Measurements from ENCODE around the gene WLS. TPM values are rescaled to one million over a fixed set of nuclear protein-coding genes. Genes with fewer than 3 reads are reported as not detected.
A peak's percentile ranks its signal among the peaks of the same experiment; 100 is the strongest.

WLS gene
- total RNA-seq, 2 donors from 2014 or later = 73.9 to 80.1 TPM

DNA sequence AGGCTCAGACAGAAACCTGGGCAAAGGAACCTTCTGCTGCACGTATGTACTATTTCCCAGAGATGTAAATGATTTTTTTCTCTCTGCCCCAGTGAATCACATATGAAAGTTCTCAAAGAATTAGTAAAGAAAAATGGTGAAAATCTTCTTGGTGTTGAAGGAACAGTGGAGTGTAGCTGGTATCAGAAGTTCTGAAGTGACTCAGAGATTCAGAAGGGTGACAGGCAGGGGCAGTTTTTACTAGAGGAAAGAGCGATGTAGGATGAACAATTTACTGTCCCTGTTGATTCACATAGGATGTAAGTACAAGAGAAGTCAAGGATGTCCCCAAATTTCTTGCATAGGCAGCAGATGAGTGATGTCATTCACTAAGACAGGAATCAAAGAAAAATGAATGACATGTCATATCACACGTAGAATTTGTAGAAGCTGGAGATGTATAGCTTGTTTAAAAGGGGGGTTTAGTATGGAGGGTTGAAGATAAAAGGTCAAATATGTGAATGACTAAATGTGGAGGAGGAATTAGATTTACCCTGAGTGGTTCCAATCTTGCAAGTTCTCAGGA, 26.4 kb downstream of the WLS start:
- TF ChIP-seq, protein P1, sequence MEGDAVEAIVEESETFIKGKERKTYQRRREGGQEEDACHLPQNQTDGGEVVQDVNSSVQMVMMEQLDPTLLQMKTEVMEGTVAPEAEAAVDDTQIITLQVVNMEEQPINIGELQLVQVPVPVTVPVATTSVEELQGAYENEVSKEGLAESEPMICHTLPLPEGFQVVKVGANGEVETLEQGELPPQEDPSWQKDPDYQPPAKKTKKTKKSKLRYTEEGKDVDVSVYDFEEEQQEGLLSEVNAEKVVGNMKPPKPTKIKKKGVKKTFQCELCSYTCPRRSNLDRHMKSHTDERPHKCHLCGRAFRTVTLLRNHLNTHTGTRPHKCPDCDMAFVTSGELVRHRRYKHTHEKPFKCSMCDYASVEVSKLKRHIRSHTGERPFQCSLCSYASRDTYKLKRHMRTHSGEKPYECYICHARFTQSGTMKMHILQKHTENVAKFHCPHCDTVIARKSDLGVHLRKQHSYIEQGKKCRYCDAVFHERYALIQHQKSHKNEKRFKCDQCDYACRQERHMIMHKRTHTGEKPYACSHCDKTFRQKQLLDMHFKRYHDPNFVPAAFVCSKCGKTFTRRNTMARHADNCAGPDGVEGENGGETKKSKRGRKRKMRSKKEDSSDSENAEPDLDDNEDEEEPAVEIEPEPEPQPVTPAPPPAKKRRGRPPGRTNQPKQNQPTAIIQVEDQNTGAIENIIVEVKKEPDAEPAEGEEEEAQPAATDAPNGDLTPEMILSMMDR (IDR thresholded peaks at IDR 0.05) = no peak
- ATAC-seq (ENCODE audit: insufficient number of reproducible peaks, low FRiP score, low read depth) (no peak), DNase-seq (ENCODE audit: low spot score) (no peak)
- Histone ChIP-seq H3K4me1 (ENCODE audit: control insufficient read depth in 1 of 2, low read depth in 2 of 2) (peaks cover 16 to 64% of the 10 kb centered on the region in 2 donors), H3K4me3 (no peak overlapping the region), H3K27ac (no peak overlapping the region), H3K9me3 (no peaks in the 10 kb centered on the region), H3K36me3 (no peaks in the 10 kb centered on the region), H3K27me3 (replicated peaks; ENCODE audit: insufficient read depth) (no peaks in the 10 kb centered on the region)

DNA sequence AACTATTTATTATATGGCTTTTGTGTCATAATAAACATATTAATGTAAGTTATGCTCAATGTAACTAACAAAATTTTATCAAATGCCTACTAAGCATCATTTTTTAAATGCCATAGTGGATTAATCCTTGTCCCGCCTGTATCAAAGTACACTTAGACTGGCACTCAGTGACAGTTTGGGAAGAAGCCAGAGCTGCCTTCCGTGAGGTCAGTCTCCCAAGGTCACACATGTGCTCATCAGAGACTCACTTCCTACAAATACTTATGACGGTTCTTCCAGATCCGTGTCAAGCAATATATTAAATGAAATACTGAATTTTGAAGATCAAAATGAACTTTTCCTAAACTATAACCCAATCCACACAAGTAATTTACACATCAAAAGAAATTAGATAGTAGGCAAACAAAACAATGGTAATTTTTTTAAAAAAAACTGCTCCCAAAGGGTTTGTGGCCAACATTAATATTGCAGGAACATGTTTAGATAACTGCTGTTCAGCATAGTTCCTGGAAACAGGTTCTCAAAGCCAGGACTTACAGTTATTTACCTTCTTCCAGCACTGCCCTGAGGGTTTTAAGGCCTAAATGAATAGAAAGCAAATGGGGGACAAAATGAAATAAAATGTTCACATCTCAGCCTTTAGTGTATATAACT, 27.2 kb downstream of the WLS start:
- H3K4me3 ChIP-seq = no peak overlapping the region
- H3K27ac ChIP-seq = no peak overlapping the region
- H3K4me1 ChIP-seq (ENCODE audit: control insufficient read depth in 1 of 2, low read depth in 2 of 2) = peaks cover 19 to 57% of the 10 kb centered on the region in 2 donors
- ATAC-seq (ENCODE audit: insufficient number of reproducible peaks, low FRiP score, low read depth) (no peak), DNase-seq (ENCODE audit: low spot score) (no peak)
- no peaks in the 10 kb centered on the region for H3K9me3 ChIP-seq
- H3K36me3 ChIP-seq = no peaks in the 10 kb centered on the region
- TF ChIP-seq, protein P1 (IDR thresholded peaks at IDR 0.05) = no peak
- no peaks in the 10 kb centered on the region for H3K27me3 ChIP-seq (replicated peaks; ENCODE audit: insufficient read depth)

DNA sequence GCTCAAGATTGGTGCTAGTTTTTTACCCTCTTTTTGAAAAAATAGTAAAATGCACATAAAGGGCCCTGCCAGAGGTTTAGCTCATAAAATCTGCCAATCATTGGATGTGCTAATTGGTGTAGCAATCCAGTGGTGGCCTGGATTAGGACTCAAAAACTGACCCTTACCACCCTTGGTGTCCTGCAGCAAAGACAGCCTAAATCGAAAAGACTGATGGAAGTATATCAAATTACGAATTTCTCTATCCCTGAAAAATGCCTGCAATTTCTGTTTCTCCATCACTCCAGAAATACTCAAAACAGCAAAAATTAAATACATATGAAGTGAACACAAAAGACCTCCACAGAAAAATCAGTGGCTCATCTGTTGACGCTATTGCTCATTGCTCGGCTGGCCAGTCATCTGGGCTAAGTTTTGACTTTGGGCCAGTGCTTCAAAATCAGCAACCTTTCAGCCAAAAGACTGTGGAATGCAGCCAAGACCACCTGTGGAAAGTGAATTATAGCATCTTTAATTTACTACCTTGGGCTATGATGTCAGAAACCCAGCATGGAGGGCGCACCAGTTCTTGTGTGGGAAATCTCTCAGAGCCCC, 30.0 kb downstream of the WLS start:
- TF ChIP-seq, protein P1 (IDR thresholded peaks at IDR 0.05) = no peak
- Histone ChIP-seq H3K4me3 (peak overlapping the region; percentile 34), H3K9me3 (no peaks in the 10 kb centered on the region), H3K36me3 (no peaks in the 10 kb centered on the region), H3K4me1 (ENCODE audit: control insufficient read depth in 1 of 2, low read depth in 2 of 2) (peaks cover 24 to 63% of the 10 kb centered on the region in 2 donors), H3K27me3 (replicated peaks; ENCODE audit: insufficient read depth) (no peaks in the 10 kb centered on the region), H3K27ac (peak overlapping the region in 1 of 2 donors; percentile 21)
- DNase-seq (ENCODE audit: low spot score) (no peak), ATAC-seq (ENCODE audit: insufficient number of reproducible peaks, low FRiP score, low read depth) (no peak)

DNA sequence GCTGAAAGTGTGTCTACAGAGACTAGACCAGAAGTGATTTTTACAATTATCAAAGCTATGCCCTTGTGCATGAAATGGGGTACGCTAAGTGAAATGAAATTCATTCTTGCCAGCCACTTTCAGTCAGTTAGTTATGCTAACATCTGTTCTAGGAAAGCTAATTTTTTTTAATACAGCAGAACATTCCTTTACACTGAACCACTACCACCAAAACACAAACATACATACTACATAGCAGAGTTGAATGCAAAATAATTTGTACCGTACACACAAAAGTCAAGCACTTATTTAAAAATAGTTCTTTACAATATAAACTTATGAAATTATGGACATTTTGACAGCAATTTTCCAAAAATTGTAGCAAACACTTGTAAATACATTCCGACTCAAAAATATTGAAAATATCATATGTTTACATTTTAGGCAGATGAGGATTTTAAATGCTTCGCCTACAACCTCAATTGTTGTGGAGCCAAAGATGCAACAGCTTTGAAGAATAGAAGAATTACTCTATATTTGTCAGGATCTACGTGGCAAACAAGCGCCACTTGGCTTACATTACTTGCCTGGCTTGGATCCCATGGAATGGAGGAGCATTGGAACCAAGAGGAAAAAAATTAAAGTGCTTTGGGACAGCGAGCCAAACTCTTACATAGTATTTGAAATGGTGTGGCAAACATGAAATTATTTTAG, 30.6 kb downstream of the WLS start:
- Histone ChIP-seq H3K27ac (peak overlapping the region in 1 of 2 donors; percentile 21), H3K4me1 (ENCODE audit: control insufficient read depth in 1 of 2, low read depth in 2 of 2) (peaks cover 25 to 63% of the 10 kb centered on the region in 2 donors), H3K36me3 (no peaks in the 10 kb centered on the region)

More for the DNA sequence above, 30.6 kb downstream of the WLS start:
- no peaks in the 10 kb centered on the region for H3K9me3 ChIP-seq
- H3K27me3 ChIP-seq (replicated peaks; ENCODE audit: insufficient read depth) = no peaks in the 10 kb centered on the region
- DNase-seq (ENCODE audit: low spot score) (no peak), ATAC-seq (ENCODE audit: insufficient number of reproducible peaks, low FRiP score, low read depth) (no peak)
- peak overlapping the region; percentile 34 for H3K4me3 ChIP-seq
- TF ChIP-seq, protein P1 (IDR thresholded peaks at IDR 0.05) = no peak
